Measurements from ENCODE around the gene WNT7B. TPM values are rescaled to one million over a fixed set of nuclear protein-coding genes. Genes with fewer than 3 reads are reported as not detected.

Gene WNT7B
- total and polyA plus RNA-seq, 10 of the 15 experiments (the other 5 are each of a cell fraction or from before 2014, with no cell fraction given): 0.12 TPM; not detected in 9

- no peak for TF ChIP-seq MEF2A (IDR thresholded peaks at IDR 0.05; ENCODE audit: insufficient read depth, low read depth, low read length)
Observed at GRCh38 chr22:45983797-45984196, 6.8 kb upstream of the WNT7B start (continued).

DNA sequence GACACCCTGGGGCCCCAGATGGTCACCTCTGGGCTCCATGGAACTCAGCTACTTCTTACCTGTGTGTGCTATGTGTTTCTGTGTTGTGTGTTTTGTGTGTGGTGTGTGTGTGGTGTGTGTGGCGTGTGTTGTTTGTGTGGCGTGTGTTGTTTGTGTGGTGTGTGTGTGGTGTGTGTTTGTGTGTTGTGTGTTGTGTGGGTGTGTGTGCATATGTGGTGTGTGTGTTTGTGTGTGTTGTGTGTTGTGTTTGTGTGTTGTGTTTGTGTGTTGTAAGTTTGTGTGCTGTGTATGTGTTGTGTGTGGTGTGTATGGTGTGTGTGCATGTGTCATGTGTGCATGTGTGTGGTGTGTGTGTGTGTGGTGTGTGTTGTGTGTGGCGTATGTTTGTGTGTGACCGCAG lies 3.8 kb upstream of the WNT7B start:
- ChIA-PET RAD21 (ENCODE audit: unreplicated experiment) (no interaction called here), SMC1A (ENCODE audit: uncharacterized antibody, unreplicated experiment) (no interaction called here), POLR2A (interaction anchor here (0.6 to 0.7 kb wide), 2 partner anchors 136 to 815 kb away, joined by 3 to 4 read pairs; no protein-coding TSS in a partner anchor), CTCF (interaction anchor here (0.6 kb wide), 1 partner anchor 872 kb away, joined by 4 read pairs; no protein-coding TSS in a partner anchor)
- no TSS peak for BruUV-seq (replicated peaks)
- in situ Hi-C loops (cut with MboI): no loop called here
- Histone ChIP-seq H3K4me1 (ENCODE audit: control insufficient read depth, insufficient read depth, low read length) (peaks cover 3% of the 10 kb centered on the region), H3K27me3 (replicated peaks in 1 of 2; ENCODE audit: control insufficient read depth in 2 of 2, insufficient read depth in 2 of 2, low read length in 1 of 2) (peaks cover 0 to 4% of the 10 kb centered on the region in 2 experiments; a peak in 2 of 4 replicates), H3K9ac (ENCODE audit: control insufficient read depth, insufficient read depth, low read length) (no peak overlapping the region), H3K36me3 (ENCODE audit: control insufficient read depth in 2 of 2, insufficient read depth in 2 of 2, low read length in 1 of 2) (no peaks in the 10 kb centered on the region), H2AFZ (ENCODE audit: control insufficient read depth, low read depth, low read length) (no peak overlapping the region), H3K9me3 (replicated peaks; ENCODE audit: control insufficient read depth, insufficient read depth, low read length) (no peaks in the 10 kb centered on the region), H3K4me2 (ENCODE audit: control insufficient read depth, insufficient read depth) (no peak overlapping the region), H3K4me3 (no peak overlapping the region), H3K27ac (ENCODE audit: control insufficient read depth, insufficient read depth) (no peak overlapping the region), H3K79me2 (ENCODE audit: control insufficient read depth, insufficient read depth, low read length) (no peaks in the 10 kb centered on the region), H4K20me1 (ENCODE audit: control insufficient read depth, insufficient read depth) (no peaks in the 10 kb centered on the region)
- WGBS (ENCODE audit: insufficient coverage, insufficient replicate concordance, low lambda C conversion rate, missing lambda C conversion rate): 79% methylated on average over 4 of the region's 4 CpGs
- DNase-seq (ENCODE audit: low read depth, low spot score): no peak
- intact Hi-C loops (cut with micrococcal nuclease; ENCODE audit: unreplicated experiment): no loop called here
- peak; percentile 31 for FAIRE-seq
- no peak for TF ChIP-seq FOXM1 (IDR thresholded peaks at IDR 0.05; ENCODE audit: low read depth, low read length)
- TF ChIP-seq RELA (IDR thresholded peaks at IDR 0.05; ENCODE audit: borderline replicate concordance, partially characterized antibody): no peak
- TF ChIP-seq ATF3 (IDR thresholded peaks at IDR 0.05; ENCODE audit: borderline replicate concordance, extremely low read depth, low read depth, low read length): no peak
- TF ChIP-seq, protein P1, sequence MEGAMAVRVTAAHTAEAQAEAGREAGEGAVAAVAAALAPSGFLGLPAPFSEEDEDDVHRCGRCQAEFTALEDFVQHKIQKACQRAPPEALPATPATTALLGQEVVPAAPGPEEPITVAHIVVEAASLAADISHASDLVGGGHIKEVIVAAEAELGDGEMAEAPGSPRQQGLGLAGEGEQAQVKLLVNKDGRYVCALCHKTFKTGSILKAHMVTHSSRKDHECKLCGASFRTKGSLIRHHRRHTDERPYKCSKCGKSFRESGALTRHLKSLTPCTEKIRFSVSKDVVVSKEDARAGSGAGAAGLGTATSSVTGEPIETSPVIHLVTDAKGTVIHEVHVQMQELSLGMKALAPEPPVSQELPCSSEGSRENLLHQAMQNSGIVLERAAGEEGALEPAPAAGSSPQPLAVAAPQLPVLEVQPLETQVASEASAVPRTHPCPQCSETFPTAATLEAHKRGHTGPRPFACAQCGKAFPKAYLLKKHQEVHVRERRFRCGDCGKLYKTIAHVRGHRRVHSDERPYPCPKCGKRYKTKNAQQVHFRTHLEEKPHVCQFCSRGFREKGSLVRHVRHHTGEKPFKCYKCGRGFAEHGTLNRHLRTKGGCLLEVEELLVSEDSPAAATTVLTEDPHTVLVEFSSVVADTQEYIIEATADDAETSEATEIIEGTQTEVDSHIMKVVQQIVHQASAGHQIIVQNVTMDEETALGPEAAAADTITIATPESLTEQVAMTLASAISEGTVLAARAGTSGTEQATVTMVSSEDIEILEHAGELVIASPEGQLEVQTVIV (IDR thresholded peaks at IDR 0.05; ENCODE audit: borderline replicate concordance, partially characterized antibody): peak; percentile 20
- no peak for ATAC-seq
